Tibial nerve (tissue), 3 donors: ENCODE results near the gene THNSL1.

Experiments
- CTCF ChIP-seq, 5 experiments: fragments of 200-600 bp in 3 of 5; fragments of 450-650 bp in 2 of 5; sonication (generic) in 3 of 5; IDR thresholded peaks; one replicate each; pipeline ENCODE4 v1.5.1; 2016 to 2019; ENCODE audit warnings: antibody characterized with exemption in 5 of 5, mild to moderate bottlenecking in 3 of 5, moderate library complexity in 2 of 5
- POLR2A ChIP-seq, 2 donors: fragments of 450-650 bp; IDR thresholded peaks; one replicate each; pipeline ENCODE4 v1.6.1; 2017; ENCODE audit warnings: antibody characterized with exemption in 2 of 2, mild to moderate bottlenecking in 2 of 2, moderate library complexity in 2 of 2

GRCh38 chr10:24973163-24973562, 43.2 kb upstream of the THNSL1 start:
- no peak for TF ChIP-seq CTCF (IDR thresholded peaks at IDR 0.05)
- TF ChIP-seq POLR2A (IDR thresholded peaks at IDR 0.05), result no peak
